Naive thymus-derived CD4-positive, alpha-beta T cell (primary cell): ENCODE measurements around the gene GSDMA. TPM values are rescaled to one million over a fixed set of nuclear protein-coding genes. Genes with fewer than 3 reads are reported as not detected.

ENCODE experiments used
- ATAC-seq: fragments of 150-1000 bp; cut with Tn5 transposase; 2 replicates; pipeline ENCODE4 v1.10.0; 2021; ENCODE audit warnings: mild to moderate bottlenecking, moderate library complexity
- CTCF ChIA-PET: fragments of 350-600 bp; sonication (Branson Sonifier 250); formaldehyde crosslinking; loops from one replicate; lab custom pipeline; 2021; ENCODE audit warnings: antibody characterized with exemption; lab: Charles Lee
- POLR2A ChIA-PET: fragments of 350-600 bp; sonication (Branson Sonifier 250); formaldehyde crosslinking; loops from one replicate; lab custom pipeline; 2021; ENCODE audit warnings: antibody characterized with exemption, inconsistent platforms; lab: Charles Lee
- DNase-seq, 9 donors: peaks; one replicate each; pipeline versions ENCODE4 v3.0.0 to v3.0.0-alpha.2; 2020 to 2022; ENCODE audit warnings: mixed read lengths in 1 of 9
- H3K27ac ChIP-seq: one replicate; pipeline ENCODE4 v1.7.0; 2013; ENCODE audit warnings: mild to moderate bottlenecking, low read depth, low read length, moderate library complexity
- H3K27me3 ChIP-seq, 2 donors: one replicate each; pipeline ENCODE4 v1.7.0; 2013; ENCODE audit warnings: low read length in 2 of 2, mild to moderate bottlenecking in 2 of 2, moderate library complexity in 2 of 2; ENCODE audit not compliant: control insufficient read depth in 2 of 2, insufficient read depth in 2 of 2
- H3K36me3 ChIP-seq, 3 experiments: 1 replicate in 2 of 3; 2 replicates in 1 of 3; pipeline ENCODE4 v1.7.0; 2013; ENCODE audit warnings: low read length in 3 of 3, mild to moderate bottlenecking in 3 of 3, moderate library complexity in 1 of 3; ENCODE audit not compliant: insufficient read depth in 3 of 3, control insufficient read depth in 2 of 3
- H3K4me1 ChIP-seq, 2 donors: one replicate each; pipeline ENCODE4 v1.7.0; 2013; ENCODE audit warnings: low read length in 2 of 2, mild to moderate bottlenecking in 2 of 2, moderate library complexity in 1 of 2; ENCODE audit not compliant: control insufficient read depth in 2 of 2, insufficient read depth in 2 of 2
- H3K4me3 ChIP-seq: 2 replicates; pipeline ENCODE4 v1.7.0; 2013; ENCODE audit warnings: mild to moderate bottlenecking, low read length
- H3K9me3 ChIP-seq, 3 experiments: 1 replicate in 2 of 3; 2 replicates in 1 of 3; pipeline ENCODE4 v1.7.0; 2013; ENCODE audit warnings: low read length in 3 of 3; ENCODE audit not compliant: control insufficient read depth in 2 of 3
- H3K27ac Mint-ChIP-seq, 9 donors: one replicate each; pipeline ENCODE4 v1.8.0; 2020 to 2022; ENCODE audit warnings: mixed read lengths in 9 of 9, mild to moderate bottlenecking in 8 of 9, moderate library complexity in 5 of 9, inconsistent platforms in 2 of 9
- H3K27me3 Mint-ChIP-seq, 5 donors: one replicate each; pipeline ENCODE4 v1.8.0; 2021 to 2022; ENCODE audit warnings: mixed read lengths in 5 of 5, mild to moderate bottlenecking in 1 of 5
- H3K36me3 Mint-ChIP-seq, 5 donors: one replicate each; pipeline ENCODE4 v1.8.0; 2020 to 2022; ENCODE audit warnings: mixed read lengths in 5 of 5, mild to moderate bottlenecking in 3 of 5, inconsistent platforms in 1 of 5
- H3K4me1 Mint-ChIP-seq, 7 donors: one replicate each; pipeline ENCODE4 v1.8.0; 2020 to 2022; ENCODE audit warnings: mixed read lengths in 7 of 7, mild to moderate bottlenecking in 3 of 7, inconsistent platforms in 1 of 7
- H3K4me3 Mint-ChIP-seq, 10 donors: one replicate each; pipeline ENCODE4 v1.8.0; 2020 to 2022; ENCODE audit warnings: mild to moderate bottlenecking in 10 of 10, mixed read lengths in 10 of 10, moderate library complexity in 6 of 10, inconsistent platforms in 2 of 10
- H3K9me3 Mint-ChIP-seq, 11 donors: one replicate each; pipeline ENCODE4 v1.8.0; 2020 to 2022; ENCODE audit warnings: mixed read lengths in 11 of 11, mild to moderate bottlenecking in 4 of 11, inconsistent platforms in 1 of 11, moderate library complexity in 1 of 11
- intact Hi-C, 2 donors: fragments of 100-400 bp; cut with micrococcal nuclease; formaldehyde crosslinking; loops; one replicate each; pipeline ENCODE4 v1.15.1; 2023
- polyA plus RNA-seq, 2 donors: library from polyadenylated mRNA; unstranded; fragments of 300-500 nt; fragmentation: Illumina TruSeq; gene quantifications; one replicate each; pipeline ENCODE4 v1.2.3, GENCODE V29; 2021
- total RNA-seq, 6 experiments: library from RNA in 5 of 6; stranded (reverse) in 5 of 6; gene quantifications; 1 replicate in 5 of 6; 2 replicates in 1 of 6; pipeline ENCODE4 v1.2.3 and lab custom pipeline; 2021 to 2026

GSDMA gene
- total and polyA plus RNA-seq, 7 experiments from 2014 or later, result 0.22 to 2.4 (median 0.69) TPM; not detected in 2

DNA sequence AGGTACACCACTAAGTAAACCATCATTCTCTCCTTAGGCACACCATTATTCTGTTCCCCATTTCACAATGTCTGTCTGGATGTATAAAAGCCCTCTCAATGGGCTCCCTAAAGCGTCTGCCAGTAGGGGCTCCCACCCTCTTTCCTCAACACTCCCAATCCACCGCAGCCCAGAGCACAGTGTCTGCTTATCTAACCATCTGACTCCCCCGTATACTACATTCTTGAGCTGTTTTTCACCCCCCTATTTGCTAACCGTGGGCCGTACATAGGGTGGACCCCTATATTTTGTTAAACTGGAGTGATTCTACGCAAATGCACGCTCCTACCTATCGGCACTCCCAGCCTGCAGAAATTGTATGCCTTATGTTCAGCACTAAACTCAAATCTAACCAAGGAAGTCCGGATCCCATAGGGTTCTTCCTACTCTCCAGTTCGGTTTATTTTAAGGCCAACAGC lies 17.1 kb downstream of the GSDMA start:
- peak in 2 of 9 donors; percentile 17 to 29 for DNase-seq
- H3K4me3 ChIP-seq, result peak overlapping the region; percentile 63
- ATAC-seq, result peak; percentile 4

GRCh38 chr17:39980351-39981206 lies 17.8 kb downstream of the GSDMA start, which contains the start of gene PSMD3:
Gene PSMD3, plus strand, starts transcription at chr17:39980807. Its CDS starts 164 bp downstream, at chr17:39980971.
- DNase-seq (peak; percentile 86 to 99 (median 98)), ATAC-seq (peak; percentile 97)
- Histone ChIP-seq H3K9me3 (no peaks in the 10 kb centered on the region), H3K4me3 (peak within 1 kb of the TSS; percentile 63), H3K36me3 (peaks cover 4 to 21% (median 6%) of the 10 kb centered on the region in 3 experiments), H3K27me3 (no peaks in the 10 kb centered on the region), H3K27ac (peak within 1 kb of the TSS; percentile 91), H3K4me1 (peaks cover 17 to 23% of the 10 kb centered on the region in 2 donors)
- CTCF ChIA-PET, result interaction anchor here (0.6 to 4.6 kb wide), 15 partner anchors 12 to 713 kb away, joined by 3 to 41 read pairs (median 3); partner anchors contain the start of genes LRRC3C, ORMDL3 and ZPBP2
- Mint-ChIP-seq H3K9me3 (peaks cover 0 to 1% (median 0%) of the 10 kb centered on the region in 11 donors), H3K27me3 (peaks cover 0 to 13% (median 0%) of the 10 kb centered on the region in 5 donors), H3K36me3 (peaks cover 0 to 14% (median 4%) of the 10 kb centered on the region in 5 donors), H3K27ac (peak within 1 kb of the TSS; percentile 89 to 96 (median 93)), H3K4me1 (peaks cover 24 to 50% (median 46%) of the 10 kb centered on the region in 7 donors), H3K4me3 (peak within 1 kb of the TSS; percentile 89 to 97 (median 94))
- POLR2A ChIA-PET, result interaction anchor here (0.6 to 2.9 kb wide), 31 partner anchors 18 to 1112 kb away, joined by 3 to 21 read pairs (median 3); partner anchors contain the start of genes GSDMA, IKZF3, LRRC3C and MED24
- intact Hi-C loops, result loop anchor here (1.0 to 5.0 kb wide), 16 partner anchors 16 to 362 kb away; partner anchors contain the start of genes LRRC3C (in 2 of the 2), MIEN1 (in 2 of the 2), ORMDL3 (in 2 of the 2) and STARD3 (in 2 of the 2)

More for the DNA sequence above, 17.1 kb downstream of the GSDMA start:
- Mint-ChIP-seq H3K27ac (peak overlapping the region; percentile 89 to 96 (median 93)), H3K9me3 (peaks cover 0 to 1% (median 0%) of the 10 kb centered on the region in 11 donors), H3K4me3 (peak overlapping the region; percentile 89 to 97 (median 94)), H3K36me3 (peaks cover 0 to 10% (median 4%) of the 10 kb centered on the region in 5 donors), H3K27me3 (peaks cover 0 to 14% (median 0%) of the 10 kb centered on the region in 5 donors), H3K4me1 (peaks cover 22 to 46% (median 43%) of the 10 kb centered on the region in 7 donors)
- H3K27ac ChIP-seq, result peak overlapping the region; percentile 77
- intact Hi-C loops, result loop anchor here (1.0 to 5.0 kb wide), 16 partner anchors 16 to 362 kb away; partner anchors contain the start of genes LRRC3C (in 2 of the 2), MIEN1 (in 2 of the 2), ORMDL3 (in 2 of the 2) and STARD3 (in 2 of the 2)
- H3K4me1 ChIP-seq, result peaks cover 17 to 23% of the 10 kb centered on the region in 2 donors
- H3K36me3 ChIP-seq, result peaks cover 0 to 14% (median 4%) of the 10 kb centered on the region in 3 experiments
- POLR2A ChIA-PET, result interaction anchor here (0.6 to 2.9 kb wide), 27 partner anchors 18 to 1111 kb away, joined by 3 to 21 read pairs (median 4); partner anchors contain the start of genes GSDMA, IKZF3, LRRC3C and MED24
- no peaks in the 10 kb centered on the region for H3K9me3 ChIP-seq
- CTCF ChIA-PET, result interaction anchor here (0.7 to 4.6 kb wide), 11 partner anchors 16 to 712 kb away, joined by 3 to 41 read pairs (median 3); partner anchors contain the start of genes LRRC3C and ORMDL3
- no peaks in the 10 kb centered on the region for H3K27me3 ChIP-seq

DNA sequence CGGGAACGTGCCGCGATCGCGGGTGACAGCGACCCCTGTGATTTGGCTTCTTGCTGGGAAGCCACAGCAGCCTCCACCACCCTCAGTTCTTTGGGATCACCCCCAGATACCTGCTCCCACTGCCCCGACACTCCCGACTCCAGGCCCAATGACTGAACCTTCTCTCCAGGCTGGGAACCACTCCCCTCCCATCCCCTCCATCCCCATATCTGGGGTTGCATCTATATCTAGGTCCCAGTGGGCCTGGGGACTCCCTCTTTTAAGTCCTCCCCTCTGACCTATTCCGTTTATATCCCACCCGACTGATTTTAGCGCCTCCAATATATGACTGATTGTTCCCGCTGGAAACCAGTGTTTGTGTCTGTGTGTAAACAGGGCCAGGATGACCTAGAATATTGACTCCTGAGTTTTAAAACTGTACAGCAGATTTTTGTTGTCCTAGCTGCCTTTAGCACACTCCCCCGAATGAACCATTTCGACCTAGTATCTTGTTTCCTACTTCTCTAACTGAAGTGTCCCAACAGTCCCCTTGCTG lies 18.5 kb downstream of the GSDMA start:
- H3K9me3 Mint-ChIP-seq, result peaks cover 0 to 1% (median 0%) of the 10 kb centered on the region in 11 donors
- peaks cover 0 to 19% (median 8%) of the 10 kb centered on the region in 5 donors for H3K36me3 Mint-ChIP-seq
- no peak for ATAC-seq
- peak overlapping the region; percentile 54 for H3K4me3 ChIP-seq
- peaks cover 0 to 10% (median 0%) of the 10 kb centered on the region in 5 donors for H3K27me3 Mint-ChIP-seq
- no peaks in the 10 kb centered on the region for H3K9me3 ChIP-seq
- H3K4me1 ChIP-seq, result peaks cover 17 to 23% of the 10 kb centered on the region in 2 donors
- DNase-seq, result no peak
- H3K4me3 Mint-ChIP-seq, result peak overlapping the region; percentile 89 to 97 (median 94)
- ChIA-PET CTCF (interaction anchor here (0.6 to 4.6 kb wide), 13 partner anchors 12 to 247 kb away, joined by 3 to 41 read pairs (median 4); partner anchors contain the start of genes LRRC3C, ORMDL3 and ZPBP2), POLR2A (interaction anchor here (0.6 to 2.9 kb wide), 18 partner anchors 19 to 782 kb away, joined by 3 to 21 read pairs (median 5); partner anchors contain the start of genes GSDMA, IKZF3, MED24 and MIEN1)
- H3K36me3 ChIP-seq, result peaks cover 6 to 28% (median 9%) of the 10 kb centered on the region in 3 experiments
- intact Hi-C loops, result loop anchor here in 1 of 2 donors (5.0 kb wide), 2 partner anchors 294 to 344 kb away; partner anchors contain the start of genes PGAP3 and STARD3
- peaks cover 28 to 54% (median 51%) of the 10 kb centered on the region in 7 donors for H3K4me1 Mint-ChIP-seq
- peak overlapping the region; percentile 91 for H3K27ac ChIP-seq
- no peaks in the 10 kb centered on the region for H3K27me3 ChIP-seq
- H3K27ac Mint-ChIP-seq, result peak overlapping the region; percentile 89 to 96 (median 93)

DNA sequence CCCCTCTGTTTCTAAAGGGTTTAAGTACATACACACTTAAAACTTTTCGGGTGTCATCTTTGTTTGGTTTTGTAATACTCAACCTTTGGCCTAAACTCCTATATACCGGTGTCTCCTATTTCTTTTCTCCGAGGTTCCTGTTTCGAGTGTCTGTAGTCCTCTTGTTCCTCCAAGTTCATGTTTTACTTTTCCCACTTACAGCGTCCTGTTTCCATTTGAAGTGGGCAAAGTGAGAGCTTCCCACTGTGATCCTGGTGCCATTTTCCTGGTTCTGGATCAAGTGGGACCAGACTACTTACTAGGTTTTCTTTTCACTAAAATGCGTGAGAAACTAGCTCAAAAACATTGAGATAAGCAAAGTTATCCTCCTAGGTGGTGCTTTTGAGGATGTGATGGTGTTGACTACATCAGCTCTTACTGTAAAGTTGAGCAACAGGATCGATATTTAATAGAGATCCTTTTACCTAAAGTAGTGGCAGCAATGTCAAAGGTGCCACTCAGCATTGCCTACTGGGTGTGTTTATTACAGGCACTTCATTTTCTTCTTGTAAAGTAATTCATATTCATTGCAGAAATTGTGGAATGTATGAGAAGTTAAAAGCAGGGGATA lies 19.1 kb downstream of the GSDMA start:
- H3K4me1 Mint-ChIP-seq, result peaks cover 28 to 56% (median 51%) of the 10 kb centered on the region in 7 donors
- H3K9me3 Mint-ChIP-seq, result peaks cover 0 to 1% (median 0%) of the 10 kb centered on the region in 11 donors

GRCh38 chr17:39988206-39988810 lies 25.5 kb downstream of the GSDMA start:
- Histone ChIP-seq H3K27me3 (no peaks in the 10 kb centered on the region), H3K4me1 (no peaks in the 10 kb centered on the region), H3K36me3 (peaks cover 42 to 93% (median 63%) of the 10 kb centered on the region in 3 experiments), H3K4me3 (no peak overlapping the region), H3K9me3 (no peaks in the 10 kb centered on the region), H3K27ac (no peak overlapping the region)
- peaks cover 21 to 68% (median 35%) of the 10 kb centered on the region in 5 donors for H3K36me3 Mint-ChIP-seq
- H3K27me3 Mint-ChIP-seq, result no peaks in the 10 kb centered on the region
- CTCF ChIA-PET, result no interaction called here
- H3K9me3 Mint-ChIP-seq, result no peaks in the 10 kb centered on the region
- DNase-seq, result no peak
- peaks cover 0 to 25% (median 18%) of the 10 kb centered on the region in 7 donors for H3K4me1 Mint-ChIP-seq
- peak overlapping the region in 1 of 9 donors; percentile 5 for H3K27ac Mint-ChIP-seq
- POLR2A ChIA-PET, result no interaction called here
- no peak for ATAC-seq
- intact Hi-C loops, result no loop called here
- no peak overlapping the region for H3K4me3 Mint-ChIP-seq

More for the DNA sequence above, 19.1 kb downstream of the GSDMA start:
- H3K27me3 ChIP-seq, result no peaks in the 10 kb centered on the region
- peak overlapping the region; percentile 54 for H3K4me3 ChIP-seq
- CTCF ChIA-PET, result interaction anchor here (0.6 to 4.6 kb wide), 3 partner anchors 26 to 226 kb away, joined by 4 to 41 read pairs (median 4); no protein-coding TSS in a partner anchor
- peak overlapping the region; percentile 89 to 97 (median 94) for H3K4me3 Mint-ChIP-seq
- H3K4me1 ChIP-seq, result peaks cover 17 to 23% of the 10 kb centered on the region in 2 donors
- POLR2A ChIA-PET, result interaction anchor here (0.6 to 2.9 kb wide), 4 partner anchors 73 to 109 kb away, joined by 6 to 13 read pairs (median 8); partner anchors contain the start of gene MED24
- ATAC-seq (no peak), DNase-seq (no peak)
- H3K27ac Mint-ChIP-seq, result peak overlapping the region; percentile 89 to 96 (median 93)
- peaks cover 0 to 25% (median 8%) of the 10 kb centered on the region in 5 donors for H3K36me3 Mint-ChIP-seq
- H3K36me3 ChIP-seq, result peaks cover 11 to 34% (median 12%) of the 10 kb centered on the region in 3 experiments
- no peaks in the 10 kb centered on the region for H3K9me3 ChIP-seq
- intact Hi-C loops, result loop anchor here in 1 of 2 donors (5.0 kb wide), 2 partner anchors 295 to 345 kb away; partner anchors contain the start of genes PGAP3 and STARD3
- H3K27ac ChIP-seq, result peak overlapping the region; percentile 91
- H3K27me3 Mint-ChIP-seq, result peaks cover 0 to 10% (median 0%) of the 10 kb centered on the region in 5 donors
